NB4 (cell line): ENCODE measurements around the gene P4HB.

Source experiments
- MYC ChIP-seq: IDR thresholded peaks from 2 replicates; pipeline ENCODE4 v1.6.1; 2011; ENCODE audit warnings: low read depth, low read length
- POLR2A ChIP-seq: IDR thresholded peaks from 2 replicates; pipeline ENCODE4 v1.6.1; 2011; ENCODE audit warnings: mild to moderate bottlenecking; ENCODE audit not compliant: insufficient read length; ENCODE audit errors: extremely low read depth
- TF ChIP-seq, protein P1 (sequence below): IDR thresholded peaks from one replicate; pipeline ENCODE4 v1.5.1; 2012; ENCODE audit warnings: low read depth, low read length

DNA sequence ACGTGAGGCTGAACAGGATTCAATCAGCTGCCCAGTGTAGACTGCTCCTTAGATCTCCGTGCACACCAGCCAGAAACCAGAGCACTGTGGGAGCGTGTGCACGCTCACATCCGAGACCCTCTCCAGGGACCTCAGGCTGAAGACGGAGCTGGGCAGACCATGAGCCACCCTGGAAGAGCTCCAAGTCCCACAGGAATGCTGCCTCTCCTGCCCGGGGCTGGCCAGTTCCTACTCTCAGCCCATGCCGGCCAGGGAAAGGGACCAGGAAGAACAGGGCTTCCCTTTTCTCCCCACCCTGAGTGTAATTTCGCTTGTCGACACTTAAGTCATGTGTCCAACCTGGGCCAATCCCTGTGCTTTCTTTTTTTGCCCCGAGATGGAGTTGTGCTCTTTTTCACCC is 24.2 kb upstream of the P4HB start:
- TF ChIP-seq, protein P1, sequence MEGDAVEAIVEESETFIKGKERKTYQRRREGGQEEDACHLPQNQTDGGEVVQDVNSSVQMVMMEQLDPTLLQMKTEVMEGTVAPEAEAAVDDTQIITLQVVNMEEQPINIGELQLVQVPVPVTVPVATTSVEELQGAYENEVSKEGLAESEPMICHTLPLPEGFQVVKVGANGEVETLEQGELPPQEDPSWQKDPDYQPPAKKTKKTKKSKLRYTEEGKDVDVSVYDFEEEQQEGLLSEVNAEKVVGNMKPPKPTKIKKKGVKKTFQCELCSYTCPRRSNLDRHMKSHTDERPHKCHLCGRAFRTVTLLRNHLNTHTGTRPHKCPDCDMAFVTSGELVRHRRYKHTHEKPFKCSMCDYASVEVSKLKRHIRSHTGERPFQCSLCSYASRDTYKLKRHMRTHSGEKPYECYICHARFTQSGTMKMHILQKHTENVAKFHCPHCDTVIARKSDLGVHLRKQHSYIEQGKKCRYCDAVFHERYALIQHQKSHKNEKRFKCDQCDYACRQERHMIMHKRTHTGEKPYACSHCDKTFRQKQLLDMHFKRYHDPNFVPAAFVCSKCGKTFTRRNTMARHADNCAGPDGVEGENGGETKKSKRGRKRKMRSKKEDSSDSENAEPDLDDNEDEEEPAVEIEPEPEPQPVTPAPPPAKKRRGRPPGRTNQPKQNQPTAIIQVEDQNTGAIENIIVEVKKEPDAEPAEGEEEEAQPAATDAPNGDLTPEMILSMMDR, result no peak
- TF ChIP-seq POLR2A (no peak), MYC (no peak)
